ENCODE results near the gene HERPUD2.
"Not testable (repeated sequence)": the region's sequence is repeated elsewhere in the genome, so short reads cannot be mapped to it uniquely, and the experiment has no call there.

The HERPUD2 gene

DNA sequence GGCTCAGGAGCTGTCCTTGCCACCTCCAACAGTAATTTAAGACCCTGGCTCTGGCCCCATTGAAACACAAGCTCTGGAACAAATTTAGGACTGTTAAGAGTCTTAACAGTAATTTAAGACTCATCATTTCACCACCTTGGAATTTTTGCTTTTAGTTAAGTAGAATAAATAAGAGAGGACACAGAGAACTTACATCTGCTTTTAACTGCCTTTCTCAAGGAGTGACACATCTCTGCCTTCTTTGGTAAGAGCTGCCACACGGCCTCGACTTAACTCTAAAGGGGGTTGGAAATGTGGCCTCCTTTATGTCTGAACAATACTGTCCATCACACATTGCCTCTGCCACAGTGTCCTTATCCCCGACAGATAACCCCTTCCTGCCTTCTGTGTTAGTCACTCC lies 77.9 kb downstream of the HERPUD2 start:
- no peaks in the 10 kb centered on the region for H3K4me1 Mint-ChIP-seq
- no peaks in the 10 kb centered on the region for H3K9me3 Mint-ChIP-seq
- H3K4me3 Mint-ChIP-seq = no peak overlapping the region
- H3K27me3 Mint-ChIP-seq = no peaks in the 10 kb centered on the region
- peaks cover 11% of the 10 kb centered on the region for H3K36me3 Mint-ChIP-seq
- no peak overlapping the region for H3K27ac Mint-ChIP-seq

DNA sequence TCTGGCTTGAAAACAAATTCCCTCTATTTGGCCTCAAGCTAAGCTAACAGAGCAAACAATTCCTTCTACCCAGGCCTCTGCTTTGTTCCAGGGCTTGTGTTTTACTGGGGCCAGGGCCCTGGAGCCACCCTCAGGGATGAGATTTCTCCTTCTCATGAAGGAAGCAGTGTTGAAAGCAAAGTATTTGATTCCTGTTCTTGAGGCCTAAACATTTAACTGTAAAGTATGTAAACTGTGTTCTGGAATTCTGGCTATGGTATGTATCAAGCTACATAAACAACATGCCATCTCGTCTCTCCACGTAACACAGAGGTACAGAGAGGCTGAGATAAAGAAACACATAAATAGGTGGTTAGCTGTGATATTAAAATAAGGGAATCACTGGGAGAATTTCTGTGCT lies 81.8 kb downstream of the HERPUD2 start:
- Mint-ChIP-seq H3K27ac (no peak overlapping the region), H3K4me3 (no peak overlapping the region), H3K9me3 (no peaks in the 10 kb centered on the region), H3K36me3 (peaks cover 9% of the 10 kb centered on the region), H3K4me1 (no peaks in the 10 kb centered on the region), H3K27me3 (no peaks in the 10 kb centered on the region)

DNA sequence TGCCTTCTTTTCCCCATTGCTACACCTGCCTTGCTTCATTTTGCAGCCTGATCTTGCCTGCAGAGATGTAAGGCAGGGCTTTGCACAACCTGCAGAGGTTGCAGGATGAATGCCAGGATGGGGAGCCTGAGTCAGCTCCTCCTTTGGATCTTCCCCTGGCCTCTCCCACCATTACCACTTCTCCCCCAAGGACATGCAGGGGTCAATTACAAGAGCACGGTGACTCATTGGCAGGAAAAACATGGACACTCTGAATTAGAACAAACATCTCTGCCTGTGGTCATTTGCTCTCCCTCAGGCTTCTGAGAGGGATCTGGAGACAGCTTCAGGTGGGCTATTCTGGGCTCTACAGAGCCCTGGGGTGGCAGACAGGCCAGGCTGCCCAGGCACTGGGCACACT lies 89.2 kb downstream of the HERPUD2 start:
- no peaks in the 10 kb centered on the region for H3K9me3 Mint-ChIP-seq
- H3K27me3 Mint-ChIP-seq = no peaks in the 10 kb centered on the region
- H3K36me3 Mint-ChIP-seq = peaks cover 4% of the 10 kb centered on the region
- H3K27ac Mint-ChIP-seq = no peak overlapping the region
- H3K4me1 Mint-ChIP-seq = no peaks in the 10 kb centered on the region
- no peak overlapping the region for H3K4me3 Mint-ChIP-seq

DNA sequence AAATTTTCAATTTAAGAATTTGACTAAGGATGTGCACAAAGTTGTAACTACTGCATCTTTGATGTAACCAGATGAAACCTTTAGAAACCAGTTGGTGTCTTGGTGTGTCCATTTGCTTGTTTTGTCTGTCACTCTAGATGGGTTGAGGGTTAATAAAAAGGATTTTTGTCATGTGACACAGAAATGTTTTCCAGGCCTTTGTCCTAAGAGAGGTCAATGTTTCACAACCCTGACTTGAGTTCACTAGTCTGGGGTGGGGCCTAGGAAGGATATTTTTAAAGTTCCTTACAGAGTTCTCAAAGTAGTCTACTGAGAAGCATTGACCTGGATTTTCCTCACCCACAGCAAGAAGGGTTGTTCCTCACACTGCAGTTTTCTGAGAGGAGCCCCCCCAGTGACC lies 90.3 kb downstream of the HERPUD2 start:
- H3K4me3 Mint-ChIP-seq = no peak overlapping the region
- peaks cover 4% of the 10 kb centered on the region for H3K36me3 Mint-ChIP-seq
- H3K9me3 Mint-ChIP-seq = no peaks in the 10 kb centered on the region
- no peaks in the 10 kb centered on the region for H3K27me3 Mint-ChIP-seq
- H3K27ac Mint-ChIP-seq = no peak overlapping the region
- no peaks in the 10 kb centered on the region for H3K4me1 Mint-ChIP-seq

- no peaks in the 10 kb centered on the region for H3K9me3 Mint-ChIP-seq
- H3K4me1 Mint-ChIP-seq = no peaks in the 10 kb centered on the region
- H3K27me3 Mint-ChIP-seq = no peaks in the 10 kb centered on the region
- H3K4me3 Mint-ChIP-seq = no peak overlapping the region
- H3K36me3 Mint-ChIP-seq = peaks cover 4% of the 10 kb centered on the region
- H3K27ac Mint-ChIP-seq = no peak overlapping the region
Observed at GRCh38 chr7:35599645-35600044, 95.3 kb downstream of the HERPUD2 start.

DNA sequence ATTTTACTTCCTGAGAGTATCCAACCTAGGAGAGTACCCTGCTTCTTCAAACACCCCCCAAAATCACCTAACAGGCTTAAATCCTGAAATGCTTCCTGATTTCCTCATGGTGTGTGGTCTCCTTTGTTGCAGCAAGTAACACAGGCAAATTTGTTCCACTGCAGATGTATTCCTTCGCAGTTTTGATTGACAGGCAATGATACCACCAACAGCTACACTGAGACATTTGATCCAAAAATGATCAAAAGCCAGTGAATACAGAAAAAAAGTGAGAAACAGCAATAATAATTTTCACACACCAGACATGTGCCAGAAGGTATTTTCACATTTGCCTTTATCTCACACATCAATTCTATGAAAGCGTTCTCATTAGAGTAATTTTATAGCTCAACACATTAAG lies 95.9 kb downstream of the HERPUD2 start:
- Mint-ChIP-seq H3K4me1 (no peaks in the 10 kb centered on the region), H3K27ac (no peak overlapping the region)

DNA sequence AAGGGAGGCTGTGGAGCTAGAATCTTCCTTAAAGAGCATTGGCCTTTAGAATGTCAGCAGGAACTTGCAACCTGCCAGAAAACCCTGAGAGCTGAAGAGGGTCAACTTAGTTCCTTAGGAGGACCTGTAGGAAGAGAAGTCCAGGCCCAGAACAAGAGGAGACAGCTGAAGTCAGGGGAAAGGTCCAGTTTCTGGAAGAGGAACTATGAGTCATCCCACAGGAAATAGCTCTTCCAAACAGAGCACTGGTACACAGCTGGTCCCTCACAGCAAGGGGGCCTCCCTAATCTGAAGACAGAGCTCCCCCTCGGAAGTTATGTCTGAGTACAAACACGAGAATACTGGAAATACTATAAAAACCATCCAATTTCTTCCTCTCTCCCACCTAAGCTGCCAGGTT lies 98.9 kb downstream of the HERPUD2 start:
- H3K36me3 Mint-ChIP-seq = no peaks in the 10 kb centered on the region
- no peak overlapping the region for H3K4me3 Mint-ChIP-seq
- no peaks in the 10 kb centered on the region for H3K27me3 Mint-ChIP-seq
- no peak overlapping the region for H3K27ac Mint-ChIP-seq
- H3K4me1 Mint-ChIP-seq = no peaks in the 10 kb centered on the region
- no peaks in the 10 kb centered on the region for H3K9me3 Mint-ChIP-seq

More for the DNA sequence above, 95.9 kb downstream of the HERPUD2 start:
- no peaks in the 10 kb centered on the region for H3K9me3 Mint-ChIP-seq
- H3K27me3 Mint-ChIP-seq = no peaks in the 10 kb centered on the region
- peaks cover 4% of the 10 kb centered on the region for H3K36me3 Mint-ChIP-seq
- no peak overlapping the region for H3K4me3 Mint-ChIP-seq

GRCh38 chr7:35593899-35594298 lies 101.0 kb downstream of the HERPUD2 start:
- Mint-ChIP-seq H3K4me1 (no peaks in the 10 kb centered on the region), H3K27me3 (no peaks in the 10 kb centered on the region), H3K36me3 (no peaks in the 10 kb centered on the region), H3K27ac (no peak overlapping the region), H3K4me3 (no peak overlapping the region), H3K9me3 (no peaks in the 10 kb centered on the region)

- Mint-ChIP-seq H3K4me1 (no peaks in the 10 kb centered on the region), H3K36me3 (no peaks in the 10 kb centered on the region), H3K27ac (no peak overlapping the region), H3K4me3 (no peak overlapping the region), H3K9me3 (no peaks in the 10 kb centered on the region), H3K27me3 (no peaks in the 10 kb centered on the region)
Observed at GRCh38 chr7:35588647-35589046, 106.3 kb downstream of the HERPUD2 start.

- no peaks in the 10 kb centered on the region for H3K27me3 Mint-ChIP-seq
- no peak overlapping the region for H3K27ac Mint-ChIP-seq
- no peaks in the 10 kb centered on the region for H3K9me3 Mint-ChIP-seq
- H3K4me1 Mint-ChIP-seq = no peaks in the 10 kb centered on the region
- H3K36me3 Mint-ChIP-seq = no peaks in the 10 kb centered on the region
- no peak overlapping the region for H3K4me3 Mint-ChIP-seq
Observed at GRCh38 chr7:35584990-35585389, 109.9 kb downstream of the HERPUD2 start.

DNA sequence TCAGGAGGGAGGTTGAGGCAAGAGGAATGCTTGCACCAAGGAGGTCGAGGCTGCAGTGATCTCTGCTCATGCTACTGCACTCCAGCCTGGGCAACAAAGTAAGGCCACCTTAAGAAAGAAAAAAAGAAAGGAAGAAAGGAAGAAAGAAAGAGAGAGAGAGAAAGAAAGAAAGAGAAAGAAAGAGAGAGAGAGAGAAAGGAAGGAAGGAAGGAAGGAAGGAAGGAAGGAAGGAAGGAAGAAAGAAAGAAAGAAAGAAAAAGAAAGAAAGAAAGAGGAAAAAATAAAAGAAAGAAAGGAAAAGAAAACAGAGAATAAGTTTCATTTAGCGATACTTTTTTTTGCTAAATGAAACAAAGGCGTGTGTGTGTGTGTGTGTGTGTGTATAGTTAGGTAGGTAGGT lies 110.4 kb downstream of the HERPUD2 start:
- not testable (repeated sequence) for H3K4me1 Mint-ChIP-seq, H3K27me3 Mint-ChIP-seq, H3K4me3 Mint-ChIP-seq

More for the DNA sequence above, 110.4 kb downstream of the HERPUD2 start:
- not testable (repeated sequence) for H3K36me3 Mint-ChIP-seq, H3K9me3 Mint-ChIP-seq, H3K27ac Mint-ChIP-seq
